ACHN (cell line): ENCODE data around the gene CDKN2D.
"Not testable (repeated sequence)": the region's sequence is repeated elsewhere in the genome, so short reads cannot be mapped to it uniquely, and the experiment has no call there.

Source experiments
- DNase-seq: peaks from one replicate; pipeline ENCODE4 v3.0.0-alpha.2; 2015
- in situ Hi-C: cut with HindIII; loops from 2 replicates; pipeline ENCODE4 v1.10.0; 2017; ENCODE audit warnings: low sequenced_read_pairs, low pct_ligation_motif_present, low pct_unique_long_range_greater_than_20kb

The CDKN2D gene

DNA sequence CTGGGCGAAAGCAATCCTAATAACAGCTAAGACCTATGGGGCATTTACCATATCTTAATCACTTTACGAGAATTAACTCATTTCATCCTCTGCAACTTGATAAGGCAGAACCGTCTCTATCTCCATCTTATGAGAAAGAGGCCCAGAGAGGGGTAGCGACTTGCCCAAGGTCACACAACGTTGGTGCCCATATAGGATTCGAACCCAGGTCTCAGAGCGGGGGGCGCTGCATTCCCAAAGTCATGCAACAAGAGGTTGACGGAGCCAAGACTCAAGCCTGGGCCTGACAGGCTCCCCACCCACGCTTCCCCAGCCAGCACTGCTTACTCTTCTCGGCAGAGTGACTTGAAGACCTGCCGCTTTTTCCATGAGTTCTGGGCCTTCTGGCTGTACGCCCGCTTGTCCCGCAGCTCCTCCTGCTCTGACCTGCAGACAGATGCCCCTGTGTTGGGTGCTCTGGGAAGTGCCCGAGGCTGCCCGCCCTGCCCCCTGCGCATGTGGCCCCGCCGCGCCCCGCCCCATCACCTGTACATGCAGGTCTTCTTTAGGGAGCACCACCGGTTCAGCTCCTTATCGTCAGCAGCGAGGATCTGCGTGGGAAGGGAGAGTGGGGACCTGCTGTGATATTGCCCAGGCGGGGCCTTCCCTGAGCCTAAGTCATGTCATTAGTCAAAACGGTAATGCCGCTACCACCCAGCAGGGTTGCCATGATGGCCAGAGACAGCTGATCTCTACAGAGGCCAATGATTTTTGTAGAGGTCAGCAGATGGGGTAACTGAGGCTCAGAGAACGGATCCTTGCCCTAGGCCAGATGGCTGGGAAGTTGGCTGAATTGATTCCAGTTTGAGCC lies 13.8 kb downstream of the CDKN2D start:
- no peak for DNase-seq

DNA sequence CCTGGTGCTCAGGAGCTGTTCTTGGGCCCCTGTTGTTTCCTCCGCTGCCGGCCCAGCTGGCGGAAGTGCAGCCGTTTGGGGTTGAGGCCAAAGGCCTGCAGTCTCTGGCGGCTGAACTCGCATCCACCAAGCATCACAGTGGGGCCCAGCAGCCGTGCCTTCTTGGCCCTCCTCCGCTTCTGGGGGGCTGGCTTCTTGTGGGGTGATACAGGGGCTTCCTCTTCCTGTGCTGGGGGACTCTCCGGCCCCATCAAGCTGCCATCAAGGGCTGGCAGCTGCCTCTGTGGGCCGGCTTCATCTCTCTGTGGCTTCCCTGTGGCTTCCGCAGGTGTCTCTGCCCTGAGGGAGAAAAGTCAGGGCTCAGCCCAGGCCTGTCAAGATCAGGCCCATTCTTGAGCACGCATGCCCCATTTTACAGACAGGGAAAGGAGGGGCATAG lies 14.8 kb downstream of the CDKN2D start:
- no peak for DNase-seq
- in situ Hi-C loops = no loop called here

More for the DNA sequence above, 13.8 kb downstream of the CDKN2D start:
- in situ Hi-C loops = no loop called here

DNA sequence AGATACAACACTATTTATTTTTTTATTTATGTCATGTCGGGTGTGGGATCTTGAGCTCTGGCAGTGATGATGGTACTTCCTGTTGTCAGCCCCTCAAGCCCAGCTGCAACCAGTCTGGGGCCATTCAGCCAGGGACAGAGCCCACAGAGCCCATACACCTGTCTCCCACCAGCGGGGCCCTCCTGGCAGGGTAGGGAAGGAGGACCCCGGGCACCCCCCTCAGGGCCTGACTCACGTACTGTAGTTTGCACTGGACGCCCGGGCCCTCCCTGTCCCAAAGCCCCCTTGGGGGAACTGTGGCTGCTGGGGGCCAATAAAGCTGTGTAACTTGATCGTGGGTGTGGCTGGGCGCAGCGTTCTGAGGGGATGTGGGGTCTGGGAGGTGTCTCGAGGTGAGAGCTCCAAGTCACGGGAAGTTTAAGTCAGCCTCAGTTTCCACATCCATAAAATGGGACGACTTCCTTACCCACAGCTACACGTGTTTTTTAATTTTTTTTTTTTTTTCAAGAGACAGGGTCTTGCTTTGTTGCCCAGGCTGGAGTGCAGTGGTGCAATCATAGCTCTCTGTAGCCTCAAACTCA lies 15.6 kb downstream of the CDKN2D start:
- in situ Hi-C loops = no loop called here
- no peak for DNase-seq

DNA sequence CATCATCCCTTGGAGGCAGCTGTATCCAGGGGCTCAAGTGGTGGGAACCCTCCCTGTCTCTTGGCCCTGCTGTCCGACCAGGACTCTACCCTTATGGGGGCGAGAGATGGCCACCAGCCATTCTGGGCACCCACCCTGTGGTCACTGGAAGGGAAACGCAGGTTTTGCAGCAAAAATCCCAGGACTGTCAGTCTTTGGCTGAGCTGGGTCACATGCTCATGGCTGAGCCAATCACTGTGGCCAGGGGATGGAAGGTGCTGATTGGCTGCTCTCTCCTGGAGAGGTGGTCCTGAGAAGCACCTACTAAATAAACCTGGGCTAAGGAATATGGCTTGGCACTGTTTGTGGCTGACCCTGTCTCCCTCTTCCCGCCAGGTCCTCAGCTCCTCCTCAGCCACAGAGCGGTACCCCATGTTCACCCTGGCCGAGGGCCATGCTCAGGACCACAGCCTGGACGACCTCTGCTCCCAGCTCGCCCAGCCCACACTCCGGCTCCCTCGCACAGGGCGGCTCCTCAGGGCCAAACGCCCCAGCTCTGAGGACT lies 16.2 kb downstream of the CDKN2D start:
- no peak for DNase-seq
- in situ Hi-C loops = no loop called here

DNA sequence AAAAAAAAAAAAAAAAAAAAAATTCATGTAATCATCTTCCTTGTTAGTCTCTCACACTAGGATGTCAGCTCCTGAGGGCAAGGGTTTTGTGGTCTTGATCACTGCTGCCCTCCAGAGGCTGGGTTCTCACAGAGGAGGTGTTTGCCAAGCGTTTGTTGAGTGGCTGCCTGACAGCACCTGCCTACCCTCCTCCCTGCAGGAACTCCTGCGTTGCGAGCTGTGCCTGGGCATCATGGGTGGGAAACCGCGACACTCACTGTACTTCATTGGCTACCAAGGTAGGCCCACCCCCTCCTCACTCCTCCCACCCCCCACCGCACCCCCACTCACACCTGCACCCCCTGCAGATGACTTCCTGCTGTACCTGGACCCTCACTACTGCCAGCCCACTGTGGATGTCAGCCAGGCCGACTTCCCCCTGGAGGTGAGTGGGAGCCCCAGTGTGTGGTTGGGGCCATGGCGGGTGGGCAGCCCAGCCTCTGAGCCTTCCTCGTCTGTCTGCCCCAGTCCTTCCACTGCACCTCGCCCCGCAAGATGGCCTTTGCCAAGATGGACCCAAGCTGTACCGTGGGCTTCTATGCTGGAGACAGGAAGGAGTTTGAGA lies 17.0 kb downstream of the CDKN2D start:
- in situ Hi-C loops = no loop called here

DNA sequence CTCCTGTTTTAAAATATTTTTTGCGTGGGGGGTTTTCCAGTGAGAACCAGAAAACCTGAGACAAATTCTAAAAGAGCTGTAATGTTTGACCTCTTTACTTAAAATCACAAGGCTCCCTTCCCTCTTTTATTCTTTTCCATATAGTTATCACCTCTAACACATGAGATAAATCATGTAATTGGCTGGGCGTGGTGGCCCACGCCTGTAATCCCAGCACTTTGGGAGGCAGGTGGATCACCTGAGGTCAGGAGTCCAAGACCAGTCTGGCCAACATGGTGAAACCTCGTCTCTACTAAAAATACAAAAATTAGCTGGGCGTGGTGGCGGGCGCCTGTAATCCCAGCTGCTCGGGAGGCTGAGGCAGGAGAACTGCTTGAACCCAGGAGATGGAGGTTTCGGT lies 17.8 kb downstream of the CDKN2D start:
- in situ Hi-C loops, DNase-seq: not testable (repeated sequence)

More for the DNA sequence above, 17.0 kb downstream of the CDKN2D start:
- DNase-seq = peak; percentile 49

DNA sequence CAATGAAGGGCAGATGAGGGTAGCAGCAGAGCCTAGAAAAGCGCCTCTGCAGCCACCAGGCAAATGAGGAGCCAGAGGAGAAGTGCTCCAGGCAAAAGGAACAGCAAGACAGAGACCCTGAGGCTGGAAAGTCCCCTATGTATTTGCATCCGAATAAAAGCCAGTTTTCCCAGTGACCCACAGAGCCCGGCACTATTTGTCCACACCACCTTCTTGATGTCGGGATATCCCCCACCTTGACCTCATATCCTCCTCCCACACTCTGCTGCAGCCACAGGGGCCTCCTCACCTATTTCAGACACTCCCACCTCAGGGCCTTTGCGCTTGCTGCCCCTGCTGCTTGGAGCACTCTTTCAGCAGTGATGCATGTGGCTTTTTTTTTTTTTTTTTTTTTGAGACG lies 18.4 kb downstream of the CDKN2D start:
- DNase-seq = no peak
- in situ Hi-C loops = no loop called here

DNA sequence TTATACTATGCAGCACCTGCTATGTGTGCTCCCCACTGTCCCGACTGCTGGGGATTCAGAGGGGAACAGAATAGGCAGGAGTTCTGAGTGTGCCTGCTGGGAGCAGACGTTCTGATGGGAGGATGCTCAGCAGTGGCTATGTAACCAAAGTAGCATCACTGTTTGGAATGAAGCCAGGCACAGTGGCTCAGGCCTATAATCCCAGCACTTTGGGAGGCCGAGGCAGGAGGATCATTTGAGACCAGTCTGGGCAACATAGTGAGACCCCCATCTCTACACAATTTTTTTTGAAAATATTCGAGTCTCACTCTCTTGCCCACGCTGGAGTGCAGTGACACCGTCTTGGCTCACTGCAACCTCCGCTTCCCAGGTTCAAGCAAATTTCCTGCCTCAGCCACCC lies 19.0 kb downstream of the CDKN2D start:
- DNase-seq = no peak

DNA sequence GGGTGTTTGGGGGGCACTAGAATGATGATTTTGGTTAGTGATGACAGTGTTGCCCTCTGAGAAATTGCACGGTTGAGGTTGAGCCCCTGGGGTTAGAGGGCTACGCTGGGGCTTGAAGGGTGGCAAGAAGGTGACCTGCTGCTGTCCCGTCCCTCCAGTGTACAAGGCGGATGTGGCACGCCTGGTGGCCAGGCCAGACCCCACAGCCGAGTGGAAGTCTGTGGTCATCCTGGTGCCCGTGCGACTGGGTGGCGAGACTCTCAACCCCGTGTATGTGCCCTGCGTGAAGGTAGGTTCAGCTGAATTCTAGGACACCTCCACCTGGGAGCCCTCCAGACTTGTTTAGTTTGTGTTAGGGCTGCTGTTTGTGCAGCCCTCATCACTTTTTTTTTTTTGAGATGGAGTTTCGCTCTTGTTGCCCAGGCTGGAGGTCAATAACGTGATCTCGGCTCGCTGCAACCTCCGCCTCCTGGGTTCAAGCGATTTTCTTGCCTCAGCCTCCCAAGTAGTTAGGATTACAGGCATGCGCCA lies 20.0 kb downstream of the CDKN2D start:
- in situ Hi-C loops = no loop called here
- DNase-seq = no peak

More for the DNA sequence above, 19.0 kb downstream of the CDKN2D start:
- in situ Hi-C loops = no loop called here

DNA sequence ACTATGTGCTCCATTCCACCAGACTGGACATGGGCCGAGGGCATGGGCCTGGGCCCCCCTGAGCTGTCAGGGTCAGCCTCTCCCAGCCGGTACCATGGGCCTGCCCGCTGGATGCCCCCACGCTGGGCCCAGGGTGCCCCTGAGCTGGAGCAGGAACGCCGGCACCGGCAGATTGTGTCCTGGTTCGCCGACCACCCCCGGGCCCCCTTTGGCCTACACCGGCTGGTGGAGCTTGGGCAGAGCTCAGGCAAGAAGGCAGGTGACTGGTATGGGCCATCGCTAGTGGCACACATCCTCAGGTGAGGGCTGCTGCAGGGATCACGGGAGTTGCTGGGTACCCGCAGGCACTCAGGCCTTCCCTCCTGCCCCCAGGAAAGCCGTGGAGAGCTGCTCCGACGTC lies 22.0 kb downstream of the CDKN2D start:
- in situ Hi-C loops = no loop called here
- DNase-seq = no peak

DNA sequence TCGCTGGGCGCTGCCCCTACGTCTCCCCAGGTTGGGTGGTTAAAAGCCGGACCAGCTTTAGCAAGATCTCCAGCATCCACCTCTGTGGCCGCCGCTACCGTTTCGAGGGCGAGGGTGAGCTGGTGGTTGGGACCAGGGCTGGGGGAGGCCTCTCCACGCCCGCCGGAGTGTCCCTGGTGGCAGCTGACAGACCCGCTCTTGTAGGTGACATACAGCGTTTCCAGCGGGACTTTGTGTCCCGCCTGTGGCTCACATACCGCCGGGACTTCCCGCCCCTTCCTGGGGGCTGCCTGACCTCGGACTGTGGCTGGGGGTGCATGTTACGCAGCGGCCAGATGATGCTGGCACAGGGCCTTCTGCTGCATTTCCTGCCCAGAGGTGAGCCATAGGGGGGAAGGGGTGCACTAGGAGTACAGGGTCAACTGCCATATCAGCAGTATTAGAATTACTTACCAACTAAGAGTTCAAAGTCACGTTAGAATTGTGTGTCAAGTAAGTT lies 24.0 kb downstream of the CDKN2D start:
- in situ Hi-C loops = no loop called here
- no peak for DNase-seq

DNA sequence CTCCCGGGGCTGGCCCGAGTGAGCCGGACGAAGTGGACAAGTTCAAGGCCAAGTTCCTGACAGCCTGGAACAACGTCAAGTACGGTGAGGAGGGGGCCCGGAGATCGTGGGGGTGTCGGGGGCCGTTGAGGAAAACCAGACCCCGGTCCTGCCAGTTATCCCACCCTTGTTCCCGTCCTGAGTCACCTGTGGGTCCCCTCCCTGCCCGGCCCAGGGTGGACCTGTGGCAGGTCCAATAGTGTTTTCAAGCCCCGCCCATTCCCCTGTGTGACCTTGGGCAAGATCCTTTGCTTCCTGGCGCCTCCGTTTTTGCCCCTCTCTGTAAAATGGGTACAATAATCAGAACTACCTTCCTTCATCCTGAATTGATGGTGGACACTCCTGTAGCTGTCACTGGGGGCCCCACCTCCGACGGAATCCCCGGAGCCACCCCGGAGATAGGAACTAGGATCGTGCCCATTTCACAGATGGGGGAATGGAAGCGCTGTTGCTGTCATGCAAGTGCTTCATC lies 24.5 kb downstream of the CDKN2D start:
- no peak for DNase-seq
- in situ Hi-C loops = no loop called here

DNA sequence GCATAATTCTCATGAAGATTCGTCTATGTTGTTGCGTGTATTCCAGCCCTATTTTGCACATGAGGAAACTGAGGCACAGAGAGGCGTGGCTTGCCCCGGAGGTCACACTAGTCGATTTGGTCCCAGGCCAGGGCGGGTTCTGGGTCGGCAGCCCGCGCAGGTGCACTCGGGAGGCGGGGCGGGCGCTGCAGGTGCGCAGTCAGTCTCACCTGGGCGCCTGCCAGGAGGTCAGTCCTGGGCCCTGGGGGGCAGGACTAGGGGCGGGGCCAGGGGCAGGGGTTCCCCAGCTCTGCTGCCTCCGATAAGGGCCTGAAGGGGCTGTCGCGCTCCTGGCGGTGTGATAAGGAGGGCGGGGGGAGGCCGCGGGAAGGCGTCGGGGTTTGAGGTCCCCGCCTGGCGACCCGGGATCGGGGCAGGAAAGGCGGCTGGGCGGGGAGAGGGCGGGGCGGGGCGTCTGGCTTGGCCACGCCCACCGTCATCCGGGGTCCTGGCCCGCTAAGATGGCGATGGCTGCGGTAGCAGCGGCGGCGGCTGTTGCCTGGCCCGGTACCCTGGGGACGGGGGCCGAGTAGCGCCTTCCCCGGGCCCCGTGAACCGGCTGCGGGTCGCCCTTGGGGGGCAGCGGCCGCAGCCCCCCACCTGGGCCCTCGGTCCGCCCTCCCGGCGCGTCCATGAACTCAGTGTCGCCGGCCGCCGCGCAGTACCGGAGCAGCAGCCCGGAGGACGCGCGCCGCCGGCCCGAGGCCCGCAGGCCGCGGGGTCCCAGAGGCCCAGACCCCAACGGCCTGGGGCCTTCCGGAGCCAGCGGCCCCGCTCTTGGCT lies 25.1 kb downstream of the CDKN2D start, which contains the start of gene ATG4D:
Gene ATG4D, plus strand, starts transcription at position 485 of the 822 bp plus-strand sequence. Its CDS starts 187 bp downstream, at position 672.
- DNase-seq = peak; percentile 62
- in situ Hi-C loops = no loop called here

DNA sequence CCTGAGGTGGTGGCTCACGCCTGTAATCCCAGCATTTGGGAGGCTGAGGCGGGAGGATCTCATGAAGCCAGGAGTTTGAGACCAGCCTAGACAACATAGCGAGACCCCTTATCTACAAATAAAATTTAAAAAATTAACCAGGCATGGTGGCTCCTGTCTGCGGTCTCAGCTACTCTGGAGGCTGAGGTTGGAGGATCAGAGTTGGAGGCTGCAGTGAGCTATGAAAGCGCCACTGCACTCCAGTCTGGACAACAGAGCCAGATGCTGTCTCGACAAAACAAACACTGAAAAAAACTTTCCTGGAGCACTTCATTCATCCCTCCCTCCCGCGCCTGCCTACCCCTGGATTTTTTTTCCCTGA lies 25.7 kb downstream of the CDKN2D start:
- in situ Hi-C loops = no loop called here
- no peak for DNase-seq

DNA sequence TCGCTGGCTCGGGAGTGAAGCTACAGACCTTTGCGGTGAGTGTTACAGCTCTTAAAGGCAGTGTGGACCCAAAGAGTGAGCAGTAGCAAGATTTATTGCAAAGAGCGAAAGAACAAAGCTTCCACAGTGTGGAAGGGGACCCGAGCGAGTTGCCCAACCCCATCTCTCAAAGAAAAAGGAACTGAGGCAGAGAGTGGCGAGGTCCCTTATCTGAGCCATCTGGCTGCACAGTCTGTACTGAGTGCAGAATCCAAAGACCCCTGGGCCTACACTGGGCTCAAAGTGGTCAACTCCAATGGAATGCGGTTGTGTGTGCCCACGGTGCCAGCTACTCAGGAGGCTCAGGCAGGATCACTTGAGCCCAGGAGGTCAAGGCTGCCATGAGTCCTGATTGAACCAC lies 29.8 kb downstream of the CDKN2D start:
- DNase-seq, in situ Hi-C loops: not testable (repeated sequence)

DNA sequence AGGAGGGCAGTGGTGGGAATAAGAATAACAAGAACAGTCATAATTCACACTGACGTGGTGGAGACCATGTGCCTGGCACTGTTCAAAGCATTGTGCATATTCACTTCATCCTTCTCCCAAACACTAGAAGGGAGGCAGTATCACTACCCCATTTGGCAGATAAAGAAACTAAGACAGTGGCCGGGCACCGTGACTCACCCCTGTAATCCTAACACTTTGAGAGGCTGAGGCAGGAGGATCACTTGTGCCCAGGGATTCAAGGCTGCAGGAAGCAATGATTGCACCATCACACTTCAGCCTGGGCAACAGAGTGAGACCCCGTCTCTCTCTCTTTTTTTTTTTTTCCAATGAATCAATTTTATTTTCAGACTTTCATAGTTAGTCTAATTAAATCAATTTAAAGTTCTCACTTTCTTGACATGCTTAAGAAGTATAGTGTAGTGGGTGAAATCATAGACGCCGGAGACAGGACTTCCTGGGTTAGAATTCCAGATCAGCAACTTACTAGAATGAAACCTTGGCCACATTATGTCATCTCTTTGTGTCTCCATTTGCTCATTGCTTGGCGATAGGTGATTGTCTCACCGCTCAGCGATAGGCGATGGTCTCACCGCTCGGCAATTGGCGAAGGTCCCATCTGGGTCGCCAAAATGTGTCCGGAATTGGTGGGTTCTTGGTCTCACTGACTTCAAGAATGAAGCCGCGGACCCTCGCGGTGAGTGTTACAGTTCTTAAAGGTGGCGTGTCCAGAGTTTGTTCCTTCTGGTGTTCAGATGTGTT lies 30.4 kb downstream of the CDKN2D start:
- DNase-seq = no peak
- in situ Hi-C loops = no loop called here

DNA sequence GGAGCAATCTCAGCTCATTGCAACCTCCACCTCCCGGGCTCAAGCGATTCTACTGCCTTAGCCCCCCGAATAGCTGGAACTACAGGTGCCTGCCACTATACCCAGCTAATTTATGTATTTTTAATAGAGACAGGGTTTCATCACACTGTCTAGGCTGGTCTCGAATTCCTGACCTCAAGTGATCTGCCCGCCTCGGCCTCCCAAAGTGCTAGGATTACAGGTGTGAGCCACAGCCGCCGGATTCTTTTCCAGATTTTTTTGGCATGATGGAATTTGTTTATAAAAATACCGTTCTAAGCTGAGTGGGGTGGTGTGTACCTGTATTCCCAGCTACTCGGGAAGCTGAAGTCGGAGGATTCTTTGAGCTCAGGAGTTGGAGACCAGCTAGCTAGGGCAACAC lies 31.1 kb downstream of the CDKN2D start:
- in situ Hi-C loops = no loop called here
- no peak for DNase-seq
